ENCODE measurements around the gene LAMA5. TPM values are rescaled to one million over a fixed set of nuclear protein-coding genes. Genes with fewer than 3 reads are reported as not detected.

LAMA5 gene
- total RNA-seq, 1 experiment from 2014 or later: 29.7 TPM

GRCh38 chr20:62287759-62288534 lies 79.2 kb downstream of the LAMA5 start:
- DNase-seq (ENCODE audit: low read depth): no peak

- no peak for DNase-seq (ENCODE audit: low read depth)
These were observed 80.0 kb downstream of the LAMA5 start for GRCh38 chr20:62287129-62287528.

DNA sequence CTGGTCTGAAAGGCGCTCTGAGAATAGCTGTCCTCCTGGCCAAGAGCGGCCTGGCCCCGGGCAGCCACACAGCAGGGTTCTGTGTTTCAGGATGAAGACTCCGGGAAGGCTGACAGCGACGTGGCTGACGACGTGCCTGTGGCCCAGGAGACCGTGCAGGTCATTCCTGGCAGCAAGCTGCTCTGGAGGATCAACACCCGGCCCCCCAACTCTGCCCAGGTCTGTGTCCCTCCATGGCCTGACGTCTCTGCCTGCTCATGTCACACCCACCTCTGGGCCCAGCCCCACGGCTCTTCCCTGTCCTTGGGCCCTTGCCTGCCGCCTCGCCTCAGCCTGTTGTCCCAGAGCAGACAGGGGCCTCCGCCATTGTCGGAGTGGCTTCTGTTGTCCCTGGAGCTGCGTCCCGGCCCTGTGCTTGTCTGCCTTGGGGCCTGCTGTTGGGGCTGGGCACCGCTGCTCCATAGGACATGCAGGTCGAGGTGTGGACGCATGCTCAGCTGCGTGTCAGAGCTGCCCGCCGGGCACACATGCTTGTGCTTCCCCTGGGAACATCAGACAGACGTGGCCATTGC lies 80.5 kb downstream of the LAMA5 start:
- no peak for DNase-seq (ENCODE audit: low read depth)

GRCh38 chr20:62285722-62286121 lies 81.4 kb downstream of the LAMA5 start:
- DNase-seq (ENCODE audit: low read depth): no peak

DNA sequence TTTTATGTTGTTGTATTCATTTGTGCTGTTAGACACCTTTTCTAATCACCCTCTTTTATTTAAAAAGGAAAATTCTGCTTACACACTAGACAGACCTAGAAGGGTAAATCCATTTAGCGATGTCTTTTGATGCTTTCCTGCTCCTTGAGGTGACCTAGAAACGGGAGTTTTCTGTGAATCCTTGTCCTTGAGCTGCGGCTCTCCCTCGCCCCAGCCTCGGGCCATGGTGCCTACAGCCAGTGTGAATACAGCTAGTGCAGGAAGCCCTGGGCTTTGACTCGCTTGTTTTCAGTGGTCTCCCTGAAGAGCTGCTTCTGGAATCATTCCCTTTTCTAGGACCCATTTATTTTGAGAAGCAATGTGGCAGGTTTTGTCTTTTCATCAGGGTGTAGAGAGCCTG lies 82.0 kb downstream of the LAMA5 start:
- no peak for DNase-seq (ENCODE audit: low read depth)

DNA sequence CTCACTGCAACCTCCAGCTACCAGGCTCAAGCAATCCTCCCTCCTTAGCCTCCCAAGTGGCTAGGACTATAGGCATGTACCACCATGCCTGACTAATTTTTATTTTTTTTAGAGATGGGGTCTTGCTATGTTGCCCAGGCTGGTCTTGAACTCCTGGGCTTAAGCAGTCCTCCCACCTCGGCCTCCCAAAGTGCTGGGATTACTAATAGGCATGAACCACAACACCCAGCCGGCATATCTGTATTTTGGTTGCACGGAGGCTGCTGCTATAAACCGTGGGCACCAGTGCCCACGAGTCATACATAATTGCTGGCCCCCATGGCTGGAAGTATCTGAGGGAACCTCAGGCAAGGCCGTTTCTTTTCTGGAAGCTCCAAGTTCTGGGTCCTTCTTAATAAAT lies 82.7 kb downstream of the LAMA5 start:
- DNase-seq (ENCODE audit: low read depth): peak; percentile 59

- no peak for DNase-seq (ENCODE audit: low read depth)
These were observed 84.1 kb downstream of the LAMA5 start for GRCh38 chr20:62282877-62283503.

- no peak for DNase-seq (ENCODE audit: low read depth)
These were observed 85.0 kb downstream of the LAMA5 start for GRCh38 chr20:62282103-62282502.

- DNase-seq (ENCODE audit: low read depth): no peak
These were observed 85.8 kb downstream of the LAMA5 start for GRCh38 chr20:62281161-62281933.

- DNase-seq (ENCODE audit: low read depth): no peak
These were observed 86.8 kb downstream of the LAMA5 start for GRCh38 chr20:62280303-62280702.

DNA sequence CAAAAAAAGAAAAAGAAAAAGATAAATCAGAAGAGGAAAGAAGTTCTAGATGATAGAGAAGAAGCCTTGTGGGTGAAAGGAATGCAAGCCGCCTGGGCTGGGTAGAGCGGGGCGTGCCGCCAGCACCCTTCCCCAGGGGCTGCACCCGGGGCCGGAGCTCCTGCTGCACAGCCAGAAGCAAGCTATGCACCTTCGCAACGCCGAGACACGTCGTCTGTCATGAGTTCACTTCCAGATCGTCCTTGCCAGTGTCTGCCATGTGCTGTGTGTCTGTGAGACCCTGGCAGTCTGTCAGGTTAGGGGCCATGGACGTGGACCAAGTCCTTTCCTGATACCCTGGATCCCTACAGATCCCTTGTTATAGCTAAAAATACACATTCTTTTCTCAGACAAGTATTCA lies 89.9 kb downstream of the LAMA5 start:
- no peak for DNase-seq (ENCODE audit: low read depth)

GRCh38 chr20:62276439-62276838 lies 90.7 kb downstream of the LAMA5 start:
- no peak for DNase-seq (ENCODE audit: low read depth)

DNA sequence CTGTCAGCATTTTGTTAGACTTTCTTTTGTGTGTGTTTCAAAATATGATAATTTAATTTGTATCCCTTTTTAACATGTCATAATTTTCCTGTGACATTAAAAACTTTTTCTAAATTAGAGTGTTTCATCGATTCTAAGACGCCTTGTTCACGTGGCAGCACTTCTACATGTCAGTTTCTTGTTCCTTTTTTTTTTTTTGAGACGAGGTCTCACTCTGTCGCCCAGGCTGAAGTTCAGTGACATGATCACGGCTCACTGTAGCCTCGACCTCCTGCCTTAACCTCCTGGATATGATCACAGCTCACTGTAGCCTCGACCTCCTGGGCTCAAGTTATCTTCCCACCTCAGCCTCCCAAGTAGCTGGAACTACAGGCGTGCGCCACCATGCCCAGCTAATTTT lies 91.9 kb downstream of the LAMA5 start:
- no peak for DNase-seq (ENCODE audit: low read depth)

DNA sequence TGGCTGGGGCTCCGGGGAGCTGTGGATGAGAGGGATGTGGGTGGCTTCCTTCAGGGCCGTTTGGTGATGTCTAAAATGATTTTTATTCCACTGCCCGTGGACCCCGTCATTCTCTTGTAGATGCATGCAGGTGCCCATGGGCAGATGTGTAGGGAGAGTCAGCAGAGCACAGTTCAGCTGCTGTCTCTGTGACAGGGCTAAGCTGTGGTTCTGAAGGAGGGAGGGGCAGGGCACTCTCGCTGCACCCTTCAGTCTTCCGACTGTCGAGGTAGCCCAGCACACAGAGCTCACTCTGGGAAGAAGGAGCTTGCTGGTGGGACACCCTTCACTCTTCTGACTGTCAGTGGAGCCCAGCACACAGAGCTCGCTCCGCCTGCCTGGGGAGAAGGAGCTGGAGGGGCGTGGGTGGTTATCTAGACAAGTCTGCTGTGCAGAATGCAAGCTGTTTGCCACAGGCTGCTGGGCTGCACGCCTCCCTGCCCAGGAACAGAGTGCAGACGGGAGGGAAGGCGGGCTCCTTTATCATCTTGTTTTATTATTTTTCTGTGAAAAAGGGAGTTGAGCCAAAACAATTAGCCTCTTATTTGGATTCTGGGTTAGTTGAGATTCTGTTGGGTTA lies 92.7 kb downstream of the LAMA5 start:
- DNase-seq (ENCODE audit: low read depth): no peak

- DNase-seq (ENCODE audit: low read depth): no peak
These were observed 93.7 kb downstream of the LAMA5 start for GRCh38 chr20:62273416-62273815.

DNA sequence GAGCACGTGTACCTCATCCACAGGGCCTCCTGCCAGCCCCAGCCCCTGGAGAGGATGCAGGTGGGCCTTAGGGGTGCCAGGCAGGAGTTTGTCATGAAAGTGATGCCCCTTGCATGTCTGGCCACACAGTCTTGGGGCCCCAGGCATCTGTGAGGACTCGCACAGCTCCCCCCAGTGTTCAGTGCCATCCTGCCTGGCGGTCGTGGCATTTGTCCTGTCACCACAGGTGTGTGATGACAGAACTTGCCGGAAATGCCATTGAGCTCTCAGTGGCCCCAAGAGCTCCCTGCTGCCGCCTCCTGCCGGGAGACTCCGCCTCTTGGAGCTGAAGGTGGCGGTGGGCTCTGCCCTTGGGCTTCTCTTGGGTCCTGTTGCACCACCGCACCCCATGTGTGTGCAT lies 94.9 kb downstream of the LAMA5 start:
- no peak for DNase-seq (ENCODE audit: low read depth)

DNA sequence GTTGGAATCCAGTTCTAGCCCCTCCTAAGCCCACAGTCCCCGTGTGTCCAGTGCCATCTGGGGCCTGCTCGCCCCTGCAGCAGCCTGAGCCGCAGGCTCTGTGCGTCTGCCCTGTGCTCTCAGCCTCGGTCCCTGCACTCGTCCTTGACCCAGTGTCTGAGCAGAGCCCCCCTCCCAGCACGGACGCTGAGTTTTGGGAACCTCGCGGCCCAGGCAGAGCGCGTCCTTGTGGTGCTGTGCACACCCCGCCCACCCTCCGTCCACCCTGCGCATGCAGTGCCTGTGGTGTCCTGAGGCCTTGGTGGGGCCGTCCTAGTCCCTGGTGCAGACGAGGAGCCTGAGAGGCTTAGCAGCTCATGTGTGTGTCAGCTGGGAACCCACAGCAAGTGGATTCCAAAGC lies 97.2 kb downstream of the LAMA5 start:
- no peak for DNase-seq (ENCODE audit: low read depth)

GRCh38 chr20:62269378-62269777 lies 97.7 kb downstream of the LAMA5 start:
- no peak for DNase-seq (ENCODE audit: low read depth)

- DNase-seq (ENCODE audit: low read depth): no peak
These were observed 98.7 kb downstream of the LAMA5 start for GRCh38 chr20:62268228-62268900.

DNA sequence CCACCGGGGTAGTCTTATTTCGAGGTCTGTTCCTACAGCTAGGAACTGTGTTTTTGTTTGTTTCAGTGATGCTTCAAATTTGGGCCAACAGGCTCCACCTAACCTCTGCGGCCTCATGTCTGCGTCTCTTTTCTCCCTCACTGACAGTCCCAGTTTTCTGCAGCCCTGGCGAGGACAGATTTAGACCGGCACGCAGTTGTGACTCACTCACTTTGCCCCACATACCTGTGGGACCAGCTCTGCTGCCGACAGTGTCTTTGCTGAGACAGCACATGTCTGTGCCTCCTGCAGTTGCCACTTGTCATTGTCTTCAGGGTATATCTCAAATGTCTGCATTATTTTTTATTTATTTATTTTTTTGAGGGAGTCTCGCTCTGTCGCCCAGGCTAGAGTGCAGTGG lies 99.6 kb downstream of the LAMA5 start:
- no peak for DNase-seq (ENCODE audit: low read depth)

GRCh38 chr20:62266851-62267250 lies 100.3 kb downstream of the LAMA5 start:
- DNase-seq (ENCODE audit: low read depth): no peak

Measured in M059J (cell line).